ENCODE data around the gene ATP5PO. TPM values are rescaled to one million over a fixed set of nuclear protein-coding genes. Genes with fewer than 3 reads are reported as not detected.
A peak's percentile ranks its signal among the peaks of the same experiment; 100 is the strongest.

The ATP5PO gene
- total RNA-seq, 1 donor from 2014 or later: 150 TPM

- peaks cover 1% of the 10 kb centered on the region for H3K4me1 Mint-ChIP-seq (ENCODE audit: unreplicated experiment)
- no peak overlapping the region for H3K4me3 Mint-ChIP-seq (ENCODE audit: unreplicated experiment)
- peaks cover 40% of the 10 kb centered on the region for H3K36me3 Mint-ChIP-seq (ENCODE audit: unreplicated experiment)
- TF ChIP-seq CTCF (IDR thresholded peaks at IDR 0.05): no peak
- H3K9me3 Mint-ChIP-seq (ENCODE audit: unreplicated experiment): no peaks in the 10 kb centered on the region
- DNase-seq (ENCODE audit: extremely low spot score, unreplicated experiment): peak; percentile 1
- no peaks in the 10 kb centered on the region for H3K27me3 Mint-ChIP-seq (ENCODE audit: unreplicated experiment)
- H3K27ac Mint-ChIP-seq (ENCODE audit: unreplicated experiment): no peak overlapping the region
Observed at GRCh38 chr21:33908760-33909159, 6.8 kb downstream of the ATP5PO start.

- no peak for DNase-seq (ENCODE audit: extremely low spot score, unreplicated experiment)
- TF ChIP-seq CTCF (IDR thresholded peaks at IDR 0.05): no peak
- H3K4me3 Mint-ChIP-seq (ENCODE audit: unreplicated experiment): no peak overlapping the region
- H3K9me3 Mint-ChIP-seq (ENCODE audit: unreplicated experiment): no peaks in the 10 kb centered on the region
- H3K4me1 Mint-ChIP-seq (ENCODE audit: unreplicated experiment): peaks cover 12% of the 10 kb centered on the region
- H3K27ac Mint-ChIP-seq (ENCODE audit: unreplicated experiment): no peak overlapping the region
- H3K36me3 Mint-ChIP-seq (ENCODE audit: unreplicated experiment): peaks cover 37% of the 10 kb centered on the region
- no peaks in the 10 kb centered on the region for H3K27me3 Mint-ChIP-seq (ENCODE audit: unreplicated experiment)
Observed at GRCh38 chr21:33904041-33904440, 11.6 kb downstream of the ATP5PO start.

DNA sequence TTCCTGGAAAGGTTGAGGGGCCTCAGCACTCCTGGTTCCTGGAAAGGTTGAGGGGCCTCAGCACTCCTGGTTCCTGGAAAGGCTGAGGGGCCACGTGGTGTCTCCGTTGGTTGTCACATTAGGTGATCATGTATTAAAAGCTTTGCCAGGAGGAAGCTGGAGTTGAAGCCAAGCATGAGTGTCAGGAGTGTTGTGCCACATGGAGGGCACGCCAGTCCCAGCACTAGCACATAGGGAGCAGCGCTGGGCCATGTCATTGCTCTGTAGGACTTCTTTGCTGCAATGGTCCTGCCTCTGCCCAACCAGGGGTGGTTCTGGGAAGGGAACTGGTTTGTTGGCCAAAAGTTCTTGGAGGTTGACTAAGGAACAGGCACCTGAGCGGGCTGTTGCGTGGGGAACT, 13.3 kb downstream of the ATP5PO start:
- no peak for DNase-seq (ENCODE audit: extremely low spot score, unreplicated experiment)
- H3K4me3 Mint-ChIP-seq (ENCODE audit: unreplicated experiment): no peak overlapping the region
- peaks cover 25% of the 10 kb centered on the region for H3K36me3 Mint-ChIP-seq (ENCODE audit: unreplicated experiment)
- no peak for TF ChIP-seq CTCF (IDR thresholded peaks at IDR 0.05)
- no peak overlapping the region for H3K27ac Mint-ChIP-seq (ENCODE audit: unreplicated experiment)
- H3K9me3 Mint-ChIP-seq (ENCODE audit: unreplicated experiment): no peaks in the 10 kb centered on the region
- H3K27me3 Mint-ChIP-seq (ENCODE audit: unreplicated experiment): no peaks in the 10 kb centered on the region
- peaks cover 19% of the 10 kb centered on the region for H3K4me1 Mint-ChIP-seq (ENCODE audit: unreplicated experiment)

GRCh38 chr21:33901412-33902288, 14.0 kb downstream of the ATP5PO start:
- no peaks in the 10 kb centered on the region for H3K9me3 Mint-ChIP-seq (ENCODE audit: unreplicated experiment)
- H3K4me3 Mint-ChIP-seq (ENCODE audit: unreplicated experiment): no peak overlapping the region
- no peak overlapping the region for H3K27ac Mint-ChIP-seq (ENCODE audit: unreplicated experiment)
- no peaks in the 10 kb centered on the region for H3K27me3 Mint-ChIP-seq (ENCODE audit: unreplicated experiment)
- TF ChIP-seq CTCF (IDR thresholded peaks at IDR 0.05): peak; percentile 70
- peaks cover 21% of the 10 kb centered on the region for H3K4me1 Mint-ChIP-seq (ENCODE audit: unreplicated experiment)
- peaks cover 19% of the 10 kb centered on the region for H3K36me3 Mint-ChIP-seq (ENCODE audit: unreplicated experiment)
- DNase-seq (ENCODE audit: extremely low spot score, unreplicated experiment): no peak

DNA sequence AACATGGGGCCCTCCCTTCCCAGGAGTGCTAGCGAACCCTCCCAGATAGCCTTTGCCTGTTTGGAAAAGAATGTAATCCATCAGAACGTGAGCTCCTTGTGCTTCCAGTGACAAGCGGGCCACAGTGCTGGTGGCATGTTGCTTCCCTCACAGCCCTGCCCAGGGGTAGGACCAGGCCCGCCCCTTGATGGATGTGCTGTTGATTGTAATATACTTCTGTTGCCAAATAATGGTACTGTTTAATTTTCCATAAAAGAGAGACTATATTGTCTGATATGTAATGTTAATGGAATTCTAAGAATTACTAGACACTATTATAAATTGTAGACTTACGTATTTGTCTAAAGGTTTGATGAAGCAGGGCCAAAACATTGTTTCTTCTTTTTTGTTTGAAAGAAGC, 16.4 kb downstream of the ATP5PO start:
- TF ChIP-seq CTCF (IDR thresholded peaks at IDR 0.05): no peak
- H3K4me3 Mint-ChIP-seq (ENCODE audit: unreplicated experiment): no peak overlapping the region
- no peak for DNase-seq (ENCODE audit: extremely low spot score, unreplicated experiment)
- no peaks in the 10 kb centered on the region for H3K9me3 Mint-ChIP-seq (ENCODE audit: unreplicated experiment)
- peaks cover 31% of the 10 kb centered on the region for H3K4me1 Mint-ChIP-seq (ENCODE audit: unreplicated experiment)
- no peak overlapping the region for H3K27ac Mint-ChIP-seq (ENCODE audit: unreplicated experiment)
- peaks cover 13% of the 10 kb centered on the region for H3K36me3 Mint-ChIP-seq (ENCODE audit: unreplicated experiment)
- no peaks in the 10 kb centered on the region for H3K27me3 Mint-ChIP-seq (ENCODE audit: unreplicated experiment)

Measured in osteocyte (in vitro differentiated cells).